ENCODE measurements around the gene KHNYN. TPM values are rescaled to one million over a fixed set of nuclear protein-coding genes. Genes with fewer than 3 reads are reported as not detected.

Gene KHNYN
- total and polyA plus RNA-seq, 2 experiments from 2014 or later, result 2.7 to 28.1 TPM

DNA sequence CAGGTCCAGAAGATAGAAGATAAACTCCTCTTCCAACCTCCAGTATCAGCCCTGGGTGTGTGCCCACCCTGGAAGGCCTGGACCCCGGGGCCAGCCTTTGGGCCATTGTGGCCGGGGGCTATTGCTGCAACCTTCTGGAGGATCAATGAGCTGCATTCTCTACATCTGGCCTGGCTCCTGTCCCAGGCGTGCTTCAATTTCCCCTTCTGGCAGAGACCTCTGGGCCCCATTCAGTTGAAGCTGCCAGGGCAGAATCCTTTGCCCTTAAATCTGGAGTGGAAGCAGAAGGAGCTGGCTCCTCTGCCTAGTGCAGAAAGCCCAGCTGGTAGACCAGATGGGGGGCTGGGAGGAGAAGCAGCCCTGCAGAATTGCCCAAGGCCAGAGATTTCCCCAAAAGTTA is 21.0 kb upstream of the KHNYN start:
- Mint-ChIP-seq H3K27ac (no peak overlapping the region), H3K36me3 (ENCODE audit: low read depth) (0 out of 3 replicates have a peak, but pooled peaks cover 5% of the 10 kb centered on the region), H3K4me3 (no peak overlapping the region), H3K27me3 (ENCODE audit: insufficient read depth, low read depth, poor library complexity) (peaks cover 4% of the 10 kb centered on the region), H3K4me1 (peaks cover 11% of the 10 kb centered on the region), H3K9me3 (no peaks in the 10 kb centered on the region)
- ATAC-seq (no peak), DNase-seq (ENCODE audit: low spot score) (no peak)
- Histone ChIP-seq H3F3A (replicated peaks; ENCODE audit: low read depth) (no peaks in the 10 kb centered on the region), H3K9me2 (ENCODE audit: insufficient read depth) (no peaks in the 10 kb centered on the region), H3K27ac (ENCODE audit: low read depth) (no peak overlapping the region), H3K4me1 (ENCODE audit: insufficient read depth) (no peaks in the 10 kb centered on the region), H3K4me3 (no peak overlapping the region), H4K20me1 (replicated peaks; ENCODE audit: insufficient read depth) (no peaks in the 10 kb centered on the region), H2AFZ (no peak overlapping the region), H3K36me3 (ENCODE audit: insufficient read depth) (no peaks in the 10 kb centered on the region), H3K79me2 (replicated peaks; ENCODE audit: insufficient read depth) (no peaks in the 10 kb centered on the region), H3K4me2 (no peak overlapping the region), H3K27me3 (ENCODE audit: insufficient read depth) (no peaks in the 10 kb centered on the region)
- no peak for TF ChIP-seq EZH2 (IDR thresholded peaks at IDR 0.05; ENCODE audit: low read depth, unreplicated experiment)
- TF ChIP-seq REST (IDR thresholded peaks at IDR 0.05; ENCODE audit: unreplicated experiment), result no peak
- no peak for TF ChIP-seq POLR2AphosphoS5 (IDR thresholded peaks at IDR 0.05; ENCODE audit: low read depth)
- TF ChIP-seq CREB1 (CRISPR knock-in tag; IDR thresholded peaks at IDR 0.05; ENCODE audit: low read depth), result no peak
- TF ChIP-seq JUNB (IDR thresholded peaks at IDR 0.05; ENCODE audit: unreplicated experiment), result no peak
- no peak for TF ChIP-seq STAT1 (IDR thresholded peaks at IDR 0.05; ENCODE audit: unreplicated experiment)
- no peak for TF ChIP-seq EZH2phosphoT487 (IDR thresholded peaks at IDR 0.05; ENCODE audit: unreplicated experiment)
- TF ChIP-seq, protein P1, sequence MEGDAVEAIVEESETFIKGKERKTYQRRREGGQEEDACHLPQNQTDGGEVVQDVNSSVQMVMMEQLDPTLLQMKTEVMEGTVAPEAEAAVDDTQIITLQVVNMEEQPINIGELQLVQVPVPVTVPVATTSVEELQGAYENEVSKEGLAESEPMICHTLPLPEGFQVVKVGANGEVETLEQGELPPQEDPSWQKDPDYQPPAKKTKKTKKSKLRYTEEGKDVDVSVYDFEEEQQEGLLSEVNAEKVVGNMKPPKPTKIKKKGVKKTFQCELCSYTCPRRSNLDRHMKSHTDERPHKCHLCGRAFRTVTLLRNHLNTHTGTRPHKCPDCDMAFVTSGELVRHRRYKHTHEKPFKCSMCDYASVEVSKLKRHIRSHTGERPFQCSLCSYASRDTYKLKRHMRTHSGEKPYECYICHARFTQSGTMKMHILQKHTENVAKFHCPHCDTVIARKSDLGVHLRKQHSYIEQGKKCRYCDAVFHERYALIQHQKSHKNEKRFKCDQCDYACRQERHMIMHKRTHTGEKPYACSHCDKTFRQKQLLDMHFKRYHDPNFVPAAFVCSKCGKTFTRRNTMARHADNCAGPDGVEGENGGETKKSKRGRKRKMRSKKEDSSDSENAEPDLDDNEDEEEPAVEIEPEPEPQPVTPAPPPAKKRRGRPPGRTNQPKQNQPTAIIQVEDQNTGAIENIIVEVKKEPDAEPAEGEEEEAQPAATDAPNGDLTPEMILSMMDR (conservative IDR thresholded peaks at IDR 0.05; ENCODE audit: low read depth in 2 of 2), result no peak
- TF ChIP-seq ZNF462 (CRISPR knock-in tag; IDR thresholded peaks at IDR 0.05), result no peak
- no peak for TF ChIP-seq ETS1 (IDR thresholded peaks at IDR 0.05)
- no peak for TF ChIP-seq ZNF114 (CRISPR knock-in tag; IDR thresholded peaks at IDR 0.05)
- TF ChIP-seq NANOG (IDR thresholded peaks at IDR 0.05; ENCODE audit: borderline replicate concordance), result no peak
